T1000 (cell line): ENCODE results near the gene LRRC10B.

Source experiments
- DNase-seq: peaks from one replicate; lab custom pipeline; 2025; ENCODE audit warnings: mixed read lengths; lab: John Stamatoyannopoulos, UW

LRRC10B gene

DNA sequence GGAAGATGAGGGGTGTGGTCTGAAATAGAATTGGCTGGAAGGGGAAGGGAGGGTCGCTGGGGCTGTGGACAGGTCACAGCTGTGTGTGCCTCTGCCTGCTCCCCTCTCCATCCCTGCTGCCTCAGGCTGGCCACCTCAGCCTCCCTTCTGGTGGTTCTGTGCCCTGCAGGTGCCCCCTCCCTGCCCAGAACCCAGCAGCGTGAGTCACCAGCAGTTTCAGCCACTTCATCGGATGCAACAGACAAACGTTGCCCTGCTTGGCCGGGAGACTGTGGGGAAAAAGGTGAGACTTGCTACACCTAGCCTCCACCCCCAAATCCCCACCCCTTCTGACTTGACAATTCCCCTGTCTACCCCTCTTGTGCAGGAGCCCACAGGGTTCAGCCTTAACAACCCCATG, 21.8 kb upstream of the LRRC10B start:
- DNase-seq: no peak

DNA sequence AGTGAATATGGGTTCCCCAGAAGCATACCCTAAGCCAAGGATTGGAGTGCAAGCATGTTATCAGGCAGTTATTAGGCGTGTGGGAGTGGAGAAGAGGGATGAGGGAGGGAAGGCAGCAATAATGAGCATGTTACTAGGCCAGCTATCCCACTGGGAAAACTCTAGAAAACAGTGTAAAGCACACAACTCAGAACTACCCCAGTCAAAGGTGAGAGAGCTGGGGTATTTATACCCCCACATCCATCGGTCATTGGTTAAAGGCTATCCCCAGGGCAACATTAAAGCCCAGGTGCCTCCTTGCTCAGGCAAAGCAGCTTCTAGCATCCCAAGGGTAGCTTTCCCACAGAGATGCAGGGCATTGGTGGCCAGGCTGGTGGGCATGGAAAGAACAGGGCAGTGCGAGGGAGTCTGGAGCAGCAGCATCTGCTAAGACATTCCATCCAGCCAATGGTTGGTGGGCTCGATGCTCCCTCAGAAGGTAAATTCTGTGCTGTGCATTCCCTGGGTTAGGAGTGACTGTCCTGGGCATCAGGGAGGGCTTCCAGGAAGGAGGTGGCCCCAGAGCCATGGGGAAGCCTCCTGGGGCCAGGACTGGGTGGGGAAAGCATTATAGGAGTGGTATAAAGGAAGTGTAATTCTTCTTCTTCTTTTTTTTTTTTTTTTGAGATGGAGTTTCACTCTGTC, 21.1 kb upstream of the LRRC10B start:
- DNase-seq: no peak

DNA sequence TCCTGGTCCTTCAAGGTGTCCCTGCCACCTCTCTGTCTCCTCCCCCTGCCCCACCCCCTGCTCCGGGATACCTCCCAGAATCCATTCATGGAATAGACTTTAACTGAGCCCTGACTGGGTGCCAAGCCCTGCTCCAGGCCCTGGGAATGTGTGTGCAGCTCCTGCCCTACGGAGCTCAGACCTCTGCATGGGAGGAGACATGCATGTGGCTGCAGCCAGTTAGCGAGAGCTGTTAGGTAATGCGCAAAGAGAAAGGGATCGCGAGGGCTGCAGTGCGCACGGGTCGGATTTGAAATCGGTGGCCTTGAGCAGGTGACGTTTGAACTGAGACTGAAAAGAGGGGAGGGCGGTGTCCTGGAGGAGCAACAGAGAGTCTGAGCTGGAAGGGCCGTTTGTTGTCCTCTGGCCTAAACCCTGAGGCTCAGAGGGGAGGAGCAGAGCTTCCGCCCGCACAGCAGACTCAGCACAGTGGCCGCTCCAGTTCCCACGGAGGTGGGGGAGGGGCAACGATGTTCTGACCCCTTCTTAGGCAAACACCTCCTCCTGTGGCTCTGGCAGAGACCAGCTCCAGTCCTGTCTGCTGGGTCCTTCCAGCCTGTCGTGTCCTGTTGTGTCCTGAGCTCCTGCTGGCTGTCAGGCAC, 19.8 kb upstream of the LRRC10B start:
- DNase-seq: no peak

DNA sequence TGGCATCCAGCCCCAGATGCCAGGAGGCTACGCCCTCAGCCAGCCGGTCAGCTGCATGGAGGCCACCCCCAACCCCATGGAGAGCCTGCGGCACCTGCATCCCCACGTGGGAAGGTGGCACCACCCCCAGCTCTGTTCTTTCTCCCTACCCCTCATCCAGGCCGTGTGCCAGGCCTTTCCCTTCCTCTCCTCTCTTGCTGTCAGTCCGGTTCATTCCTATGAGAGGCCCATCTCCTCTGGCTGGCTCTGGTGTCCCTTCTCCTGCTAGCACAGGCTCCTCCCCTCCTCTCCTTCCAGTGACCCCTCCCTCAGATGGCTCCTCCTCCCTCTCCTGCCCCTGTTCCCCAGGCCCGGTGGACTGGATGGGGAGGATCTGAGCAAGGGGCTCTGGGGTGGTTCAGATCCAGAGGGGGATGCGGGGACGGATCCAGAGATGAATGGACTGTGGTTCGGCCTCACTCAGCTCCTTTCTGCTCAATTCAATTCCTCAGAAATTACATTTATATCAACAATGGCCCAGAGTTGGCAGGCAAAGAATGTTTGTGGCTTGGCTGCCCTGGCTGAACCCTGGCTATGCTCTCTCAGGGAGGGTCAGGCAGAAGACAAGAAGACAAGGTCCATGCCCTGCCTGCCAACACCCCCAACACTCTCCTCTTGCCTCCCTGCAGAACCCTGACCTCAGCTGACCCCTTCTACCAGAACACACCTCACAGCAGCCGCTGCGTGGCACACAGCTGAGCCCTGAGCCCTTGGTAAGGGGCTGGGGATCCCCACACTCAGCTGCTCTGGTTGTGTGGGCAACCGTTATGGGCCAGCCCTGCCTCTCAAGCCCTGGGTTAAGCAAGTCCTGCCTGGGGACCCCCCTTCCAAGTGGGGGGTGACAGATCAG, 18.5 kb upstream of the LRRC10B start:
- no peak for DNase-seq

DNA sequence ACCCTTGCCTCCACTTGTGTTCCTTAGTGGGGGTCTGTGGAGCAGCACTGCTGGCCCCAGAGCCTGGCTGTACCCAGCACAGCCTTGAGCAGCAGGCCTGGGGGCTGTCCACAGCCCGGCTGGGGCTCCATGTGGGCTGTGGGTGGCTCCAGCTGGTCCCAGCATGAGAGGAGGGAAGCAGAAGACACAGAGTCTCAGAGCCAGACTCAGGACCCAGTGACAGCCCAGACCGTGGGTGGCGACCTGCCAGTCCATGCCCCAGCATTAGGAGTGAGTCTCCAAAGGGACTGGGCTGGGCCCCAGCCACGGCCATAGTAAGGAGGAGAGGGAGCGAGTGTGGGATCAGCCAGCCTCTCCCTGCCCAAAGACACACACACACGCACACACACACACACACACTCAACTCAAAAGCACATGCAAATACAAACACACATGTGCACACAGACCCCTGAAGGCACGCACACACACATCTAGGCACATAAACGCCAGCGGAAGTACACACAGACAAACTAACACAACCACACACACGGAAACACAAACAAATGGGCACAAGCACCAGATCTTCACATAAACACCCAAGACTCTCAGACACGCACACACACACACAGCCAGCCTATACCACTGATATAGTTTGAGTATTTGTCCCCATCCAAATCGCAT, 16.7 kb upstream of the LRRC10B start:
- DNase-seq: no peak

DNA sequence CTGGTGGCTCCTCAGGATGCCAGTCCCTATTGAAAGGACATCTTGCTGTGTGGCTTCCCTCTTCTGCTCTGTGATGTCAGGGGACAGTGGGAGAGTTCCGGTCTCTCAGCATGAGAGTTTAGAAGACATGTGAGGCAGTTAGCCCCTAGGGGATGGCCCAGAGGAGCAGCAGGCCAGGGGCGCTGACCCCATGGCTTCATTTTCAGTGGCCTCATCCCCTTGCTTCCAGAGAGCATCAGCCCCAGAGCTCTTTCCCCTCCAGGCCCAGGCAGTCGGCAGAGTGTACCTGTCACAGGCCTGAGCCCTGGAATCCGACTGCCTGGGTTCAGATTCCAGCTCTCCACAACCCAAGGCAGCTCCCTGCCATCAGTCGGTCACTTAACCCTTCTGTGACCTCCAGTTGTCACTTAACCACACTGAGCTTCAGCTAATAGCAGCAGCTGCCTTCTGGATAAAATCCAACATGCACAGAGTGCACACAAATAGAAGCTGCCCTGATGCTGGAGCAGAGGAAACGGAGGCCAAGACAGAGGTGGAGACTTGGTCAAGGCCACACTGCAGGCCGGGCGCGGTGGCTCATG, 14.1 kb upstream of the LRRC10B start:
- DNase-seq: no peak

DNA sequence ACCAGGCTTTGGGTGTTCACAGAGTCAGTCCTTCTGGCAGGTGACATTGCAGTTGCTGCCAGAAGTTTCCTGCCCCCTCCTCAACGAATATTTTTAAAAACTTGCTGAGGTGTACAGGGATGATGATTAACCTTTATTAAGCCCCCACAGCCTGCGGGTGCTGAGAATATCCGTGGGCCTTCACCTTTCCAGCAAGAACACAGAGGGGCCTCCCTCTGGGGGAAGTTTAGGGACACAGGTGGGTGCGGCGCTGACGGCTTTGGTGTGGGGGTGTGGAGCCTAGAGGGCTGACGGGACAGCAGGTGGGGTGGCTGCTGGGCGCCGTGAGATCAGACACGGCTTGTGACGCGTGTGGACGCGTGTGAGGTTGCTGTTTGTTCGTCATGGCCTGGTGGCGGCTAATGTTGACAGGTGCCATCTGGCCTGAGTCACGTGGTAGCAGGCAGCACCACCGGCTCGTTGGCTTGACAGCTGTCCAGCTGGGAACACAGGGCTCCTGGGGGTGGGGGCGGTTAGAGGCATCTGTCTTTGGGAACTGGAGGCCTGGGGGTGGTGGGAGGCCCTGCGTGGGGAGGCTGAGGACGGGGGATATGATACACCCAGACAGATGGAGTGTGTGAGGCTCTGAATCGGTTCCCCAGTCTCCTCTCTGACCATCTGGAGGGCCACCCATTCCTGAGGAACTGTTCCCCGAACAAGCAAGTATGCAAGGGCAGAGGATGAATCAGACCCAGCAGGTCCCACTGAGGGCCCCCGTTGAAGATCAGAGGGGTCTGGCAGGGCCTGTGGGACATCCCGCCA, 12.5 kb upstream of the LRRC10B start:
- no peak for DNase-seq

DNA sequence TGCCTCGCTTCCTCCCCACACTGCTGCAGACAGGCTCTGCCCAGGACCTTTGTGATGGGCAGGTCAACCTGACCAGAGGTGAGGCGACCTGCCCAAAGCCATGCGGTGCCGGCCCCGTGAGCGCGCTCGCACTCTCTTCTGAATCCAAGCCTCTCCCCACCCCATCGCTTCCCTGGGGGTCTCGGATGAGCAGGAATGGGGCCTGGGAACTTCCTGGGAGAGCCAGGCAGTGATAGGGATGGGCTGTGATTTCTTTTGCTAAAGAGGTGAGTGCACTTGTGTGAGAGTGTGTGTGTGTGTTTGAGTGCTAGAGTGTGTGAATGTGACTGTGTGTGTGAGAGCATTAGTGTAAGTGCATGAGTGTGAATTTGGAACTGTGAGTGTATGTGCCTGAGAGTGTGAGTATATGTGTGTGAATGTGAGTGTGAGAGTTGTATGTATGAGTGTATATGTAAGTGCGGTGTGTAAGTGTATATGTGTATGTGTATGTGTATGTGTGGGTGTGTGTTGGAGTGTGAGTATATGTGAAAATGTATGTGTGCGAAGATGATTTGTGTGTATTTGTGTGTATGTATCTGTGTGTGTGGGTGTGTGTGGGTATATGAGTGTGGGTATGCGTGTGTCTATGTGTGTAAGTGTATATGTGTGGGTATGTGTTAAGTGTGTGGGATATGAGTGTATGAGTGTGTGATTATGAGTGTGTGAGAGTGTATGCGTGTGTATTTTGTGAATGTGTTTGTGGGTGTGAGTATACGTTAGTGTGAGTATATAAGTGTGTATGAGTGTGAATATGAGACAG, 11.7 kb upstream of the LRRC10B start:
- DNase-seq: no peak

DNA sequence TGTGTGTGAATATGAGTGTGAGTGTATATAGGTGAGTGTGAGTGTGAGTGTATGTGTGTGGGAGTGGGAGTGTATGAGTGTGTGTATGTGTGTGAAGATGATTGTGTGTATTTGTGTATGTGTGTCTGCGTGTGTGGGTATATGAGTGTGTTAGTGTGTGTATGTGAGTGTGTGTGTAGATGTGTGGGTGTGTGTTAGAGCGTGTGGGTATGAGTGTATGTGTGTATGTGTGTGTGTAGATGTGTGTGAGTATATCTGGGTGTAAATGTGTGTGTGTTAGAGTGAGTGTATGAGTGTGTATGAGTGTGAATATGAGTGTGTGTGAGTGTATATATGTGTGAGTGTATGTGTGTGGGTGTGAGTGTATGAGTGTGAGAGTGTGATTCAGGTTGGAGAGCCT, 11.1 kb upstream of the LRRC10B start:
- DNase-seq: no peak

DNA sequence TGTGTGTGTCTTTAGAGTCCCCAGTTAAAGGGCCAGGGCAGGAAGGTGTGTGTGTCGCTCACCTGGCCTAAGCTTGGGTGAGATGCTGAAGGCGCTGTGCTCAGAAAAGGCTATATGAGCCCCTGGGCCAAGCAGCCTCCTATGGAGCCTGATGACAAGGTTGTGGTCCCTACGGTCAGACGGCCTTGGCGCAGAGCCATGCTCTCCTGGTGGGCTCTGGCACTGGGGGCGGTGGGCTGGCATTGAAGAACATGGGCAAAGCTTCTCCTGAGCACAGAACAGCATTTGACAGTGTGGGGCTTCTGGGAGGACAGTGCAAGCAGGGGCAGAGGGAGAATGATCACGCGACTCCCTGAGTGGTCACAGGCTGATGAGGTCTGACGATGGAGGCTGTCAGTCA, 10.7 kb upstream of the LRRC10B start:
- no peak for DNase-seq

DNA sequence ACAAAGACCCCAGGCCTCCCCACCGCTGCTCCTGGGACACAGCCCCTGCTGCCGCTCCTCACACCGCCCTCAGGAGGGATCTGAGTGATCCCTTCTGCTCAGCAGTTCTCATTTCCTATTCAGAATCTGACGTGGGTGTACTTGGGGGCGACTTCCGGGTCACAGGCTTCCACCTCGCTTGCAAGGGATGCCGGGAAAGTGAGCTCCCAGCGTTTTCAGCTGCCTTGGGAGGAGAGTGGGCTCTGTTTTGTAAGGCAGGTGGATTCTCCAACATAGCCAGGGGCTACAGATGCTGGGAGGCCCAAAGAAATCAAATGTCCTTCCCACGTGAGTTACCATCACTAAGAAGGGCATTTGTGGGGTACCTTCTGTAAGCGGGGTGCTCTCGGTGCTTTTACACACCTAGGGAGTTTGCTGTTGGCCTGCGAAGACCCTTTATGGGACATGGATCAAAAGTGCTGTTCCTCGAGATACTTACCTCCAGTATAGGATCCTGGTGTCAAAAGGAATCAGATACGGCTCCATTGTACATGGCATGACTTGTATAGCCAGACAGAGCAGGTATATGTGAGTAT, 9.7 kb upstream of the LRRC10B start:
- no peak for DNase-seq

DNA sequence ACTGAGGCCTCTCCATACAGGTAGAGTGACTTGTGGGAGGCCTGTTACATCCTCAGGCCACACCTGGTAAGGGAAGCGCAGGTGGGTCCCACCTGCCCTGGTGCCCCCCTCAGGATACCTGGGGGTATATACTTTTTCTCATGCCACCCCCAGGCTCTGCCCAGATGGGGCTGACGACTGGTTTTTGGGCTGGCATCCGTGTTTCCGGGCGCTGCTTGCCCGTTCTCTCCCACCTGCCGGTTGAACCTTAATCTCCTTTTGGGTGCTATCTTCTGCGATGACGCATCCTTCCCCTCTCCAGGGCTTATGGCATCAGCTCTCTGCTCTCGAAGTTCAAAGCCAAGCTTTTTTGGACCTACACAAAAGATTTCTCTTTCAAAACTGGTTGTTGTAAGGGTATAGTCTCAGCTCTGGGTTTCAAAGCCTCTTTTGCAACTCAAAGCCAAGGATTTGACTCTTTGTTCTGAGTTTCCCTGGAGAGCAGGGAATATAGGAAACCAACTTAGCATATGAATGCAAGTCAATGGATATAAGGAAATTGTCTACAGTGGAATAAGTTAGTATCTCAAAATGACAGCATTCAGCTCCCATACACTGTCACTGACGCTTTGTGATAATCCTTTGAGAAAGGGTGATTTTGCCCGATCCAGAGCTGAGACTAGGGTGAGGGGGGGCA, 8.6 kb upstream of the LRRC10B start:
- DNase-seq: no peak

DNA sequence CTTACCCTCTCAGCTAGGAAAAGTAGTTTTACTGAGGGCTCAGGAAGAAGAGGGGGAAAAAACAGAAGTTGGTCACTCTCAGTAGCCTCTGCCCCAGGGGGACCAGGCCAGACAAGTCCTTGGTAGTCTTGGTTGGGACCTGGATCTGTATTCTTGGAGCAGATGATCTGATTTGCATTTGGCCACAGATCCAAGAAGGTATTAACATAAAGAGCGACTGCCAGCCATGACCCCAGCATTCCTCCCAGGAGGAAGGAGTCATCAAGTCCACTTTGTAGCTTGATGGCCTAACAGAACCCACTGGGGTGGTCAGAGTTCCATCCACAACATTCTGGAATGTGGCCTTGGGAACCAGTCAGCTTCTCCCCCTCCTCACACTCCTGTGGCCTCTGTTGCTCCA, 6.0 kb upstream of the LRRC10B start:
- DNase-seq: no peak

DNA sequence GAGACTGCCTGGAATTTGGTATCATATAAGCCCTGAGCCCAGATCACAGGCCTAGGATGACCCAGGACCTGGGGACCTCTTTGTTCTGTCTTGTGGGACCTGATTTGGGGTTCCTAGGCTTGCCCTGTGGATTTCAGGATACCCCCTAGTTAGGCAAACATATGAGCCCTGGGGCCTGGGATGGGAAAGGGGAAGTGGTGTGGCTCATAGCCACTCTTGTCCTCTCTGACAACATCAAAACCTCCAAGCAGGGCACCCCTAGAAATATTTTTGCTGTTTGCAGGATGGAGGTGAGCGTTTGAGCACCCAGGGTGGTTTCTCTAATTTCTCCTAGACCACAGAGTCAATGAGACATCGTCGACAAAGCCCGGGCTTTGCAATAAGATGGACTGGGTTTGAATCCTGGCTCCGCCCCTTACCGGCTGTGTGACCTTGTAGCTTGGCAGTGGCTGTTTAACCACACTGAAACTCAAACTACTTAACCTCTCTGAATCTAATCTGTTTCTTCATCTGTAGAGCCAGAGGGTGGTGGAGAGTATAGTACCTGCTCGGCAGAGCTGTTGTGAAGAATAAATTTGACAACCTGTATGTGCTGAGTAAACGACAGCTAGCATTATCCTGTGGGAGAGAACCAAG, 5.3 kb upstream of the LRRC10B start:
- DNase-seq: no peak

DNA sequence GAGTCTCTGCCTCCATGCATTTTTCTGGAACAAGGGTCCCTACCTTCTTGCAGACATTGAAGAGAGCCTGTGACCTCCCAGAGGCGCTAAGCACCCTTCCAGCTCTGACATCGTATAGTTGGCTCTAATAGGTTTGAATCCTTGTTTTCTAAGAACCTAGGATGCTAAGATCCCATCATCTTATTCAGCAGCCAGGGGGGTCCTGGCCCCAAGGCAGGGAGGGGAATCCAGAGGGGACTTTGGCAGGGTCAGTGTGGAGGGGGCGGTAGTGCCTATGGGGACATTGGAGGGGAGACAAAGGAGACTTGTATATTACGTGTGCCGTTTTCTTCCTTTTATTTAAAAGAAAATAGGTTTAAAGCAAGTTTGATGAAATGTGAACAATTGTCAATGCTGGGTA, 3.4 kb upstream of the LRRC10B start:
- no peak for DNase-seq

DNA sequence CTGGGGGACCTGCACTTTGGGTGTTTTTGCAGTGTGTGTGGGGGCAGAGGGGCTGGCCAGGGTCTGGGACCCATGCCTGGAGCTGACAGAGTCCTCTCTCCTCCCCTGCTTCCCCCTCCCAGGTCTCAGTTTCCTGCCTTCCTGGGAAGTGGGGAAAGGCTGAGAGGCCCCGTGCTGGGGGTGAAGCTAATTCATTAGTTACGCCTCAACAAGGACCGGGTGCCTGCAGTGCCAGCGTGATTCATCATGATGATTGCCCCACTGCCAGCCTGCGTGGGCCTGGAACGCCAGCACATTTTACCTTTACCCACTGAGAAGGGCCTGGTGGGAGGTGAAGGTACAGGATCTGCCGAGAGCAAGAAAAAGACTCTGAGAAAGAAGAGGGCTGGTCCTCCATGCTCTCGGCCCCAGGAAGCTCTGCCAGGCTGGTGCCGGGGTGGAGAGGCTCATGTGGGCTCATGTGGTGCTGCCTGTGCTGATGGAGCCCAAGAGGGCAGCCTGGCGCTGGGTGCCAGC, 2.9 kb upstream of the LRRC10B start:
- DNase-seq: no peak

DNA sequence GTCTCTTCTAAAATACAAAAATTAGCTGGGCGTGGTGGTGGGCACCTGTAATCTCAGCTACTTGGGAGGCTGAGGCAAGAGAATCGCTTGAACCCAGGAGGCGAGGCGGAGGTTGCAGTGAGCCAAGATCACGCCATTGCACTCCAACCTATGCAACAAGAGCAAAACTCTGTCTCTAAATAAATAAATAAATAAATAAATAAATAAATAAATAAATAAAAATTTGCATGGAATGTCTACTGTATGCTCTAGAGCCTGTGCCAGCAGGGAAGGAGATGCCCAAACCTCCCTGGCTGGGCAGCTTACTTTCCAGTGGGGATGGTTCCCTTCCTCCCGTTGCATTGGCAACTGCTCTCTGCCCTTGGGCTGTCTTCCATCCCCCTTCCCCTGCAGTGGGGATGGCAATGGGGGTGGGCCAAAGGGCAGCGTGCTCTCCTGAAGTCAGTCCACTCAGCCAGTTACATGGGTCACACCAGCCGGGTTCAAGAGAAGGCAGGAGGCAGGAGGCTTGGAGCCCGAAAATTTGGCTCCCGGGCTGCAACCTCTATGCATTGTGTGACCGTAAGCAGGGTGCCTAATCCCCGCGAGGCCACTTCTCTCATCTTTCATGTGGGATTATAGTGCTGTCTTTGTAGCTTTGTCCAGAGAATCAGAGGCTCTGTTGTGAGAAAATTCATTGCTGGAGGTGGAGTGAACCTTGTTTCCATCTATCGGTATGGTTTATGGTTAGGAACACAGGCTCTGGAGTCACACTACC, 1.4 kb upstream of the LRRC10B start:
- DNase-seq: no peak
